HCT116 (cell line): ENCODE results near the gene PSRC1. TPM values are rescaled to one million over a fixed set of nuclear protein-coding genes. Genes with fewer than 3 reads are reported as not detected.

Experiments used
- ATAC-seq: fragments of 200-7000 bp; cut with Tn5 transposase; 2 replicates; pipeline ENCODE4 v1.9.1; 2020; ENCODE audit warnings: mild to moderate bottlenecking, moderate library complexity
- BruUV-seq: library from RNA; stranded (reverse); fragments of 400-500 nt; replicated peaks from 2 replicates; lab custom pipeline; 2021; lab: Mats Ljungman, UMichigan
- CTCF ChIA-PET: fragments of 300-600 bp; sonication (Branson Sonifier 250); formaldehyde crosslinking; loops from one replicate; lab custom pipeline; 2021; ENCODE audit warnings: antibody characterized with exemption; lab: Charles Lee
- POLR2A ChIA-PET: fragments of 300-600, 350-600 bp; sonication (Branson Sonifier 250); formaldehyde crosslinking; loops from one replicate; lab custom pipeline; 2021; ENCODE audit warnings: antibody characterized with exemption; lab: Charles Lee
- RAD21 ChIA-PET, 2 experiments: fragments of 300-600 bp; sonication (Branson Sonifier 250); formaldehyde crosslinking; loops; one replicate each; lab custom pipeline; 2023; ENCODE audit warnings: low total read pairs in 2 of 2; ENCODE audit not compliant: uncharacterized antibody in 2 of 2, unreplicated experiment in 2 of 2, low non-redundant PET in 1 of 2; lab: Charles Lee
- DNase-seq: peaks from one replicate; pipeline ENCODE4 v3.0.0-alpha.2; 2010; ENCODE audit warnings: low read depth, low spot score
- H2AFZ ChIP-seq: fragments of 200-600 bp; shearing (Covaris generic), sonication (generic); 2 replicates; pipeline ENCODE4 v1.6.1; 2017; ENCODE audit warnings: low read depth, mixed run types, mixed read lengths, antibody characterized with exemption, low read length; ENCODE audit not compliant: poor library complexity, severe bottlenecking
- H3K27ac ChIP-seq: 2 replicates; pipeline ENCODE4 v1.5.1; 2012; ENCODE audit warnings: low read depth, low read length
- H3K27me3 ChIP-seq: fragments of 200-600 bp; sonication (generic); 2 replicates; pipeline ENCODE4 v1.6.1; 2016; ENCODE audit warnings: mixed run types, low read length, mixed read lengths; ENCODE audit not compliant: insufficient read depth
- H3K36me3 ChIP-seq, 2 experiments: fragments of 200-500 bp in 1 of 2; fragments of 200-600 bp in 1 of 2; sonication (Bioruptor generic) in 1 of 2; sonication (generic) in 1 of 2; 2 replicates each; pipeline versions ENCODE4 v1.5.1 to v1.6.1; 2014 to 2016; ENCODE audit warnings: low read length in 2 of 2, inconsistent platforms in 1 of 2, mixed read lengths in 1 of 2, mixed run types in 1 of 2; ENCODE audit not compliant: insufficient read depth in 2 of 2, control insufficient read depth in 1 of 2
- H3K4me1 ChIP-seq, 2 experiments: fragments of 200-600 bp in 1 of 2; sonication (generic) in 1 of 2; 2 replicates each; pipeline versions ENCODE4 v1.5.1 to v1.6.1; 2012 to 2017; ENCODE audit warnings: low read length in 2 of 2, inconsistent platforms in 1 of 2, mild to moderate bottlenecking in 1 of 2, mixed read lengths in 1 of 2, mixed run types in 1 of 2, moderate library complexity in 1 of 2; ENCODE audit not compliant: insufficient read depth in 2 of 2, control insufficient read depth in 1 of 2
- H3K4me2 ChIP-seq: fragments of 200-600 bp; sonication (generic); 2 replicates; pipeline ENCODE4 v1.6.1; 2017; ENCODE audit warnings: mixed run types, low read length, mixed read lengths
- H3K4me3 ChIP-seq, 2 experiments: fragments of 200-600 bp in 1 of 2; sonication (generic) in 1 of 2; replicated peaks in 1 of 2; 2 replicates each; pipeline ENCODE4 v1.5.1; 2011 to 2016; ENCODE audit warnings: low read length in 2 of 2, control low read depth in 1 of 2, low read depth in 1 of 2, mild to moderate bottlenecking in 1 of 2, mixed read lengths in 1 of 2, mixed run types in 1 of 2
- H3K79me2 ChIP-seq: fragments of 200-600 bp; sonication (generic); 2 replicates; pipeline ENCODE4 v1.6.1; 2017; ENCODE audit warnings: mild to moderate bottlenecking, mixed run types, low read length, moderate library complexity, mixed read lengths; ENCODE audit not compliant: insufficient read depth
- H3K9ac ChIP-seq: fragments of 200-600 bp; sonication (generic); 2 replicates; pipeline ENCODE4 v1.6.1; 2016; ENCODE audit warnings: low read length, mixed read lengths
- H3K9me2 ChIP-seq: fragments of 200-600 bp; sonication (generic), shearing (Covaris generic); 2 replicates; pipeline ENCODE4 v1.6.1; 2017; ENCODE audit warnings: mixed run types, mild to moderate bottlenecking, moderate library complexity; ENCODE audit not compliant: insufficient read depth
- H3K9me3 ChIP-seq, 2 experiments: fragments of 200-500 bp in 1 of 2; fragments of 200-600 bp in 1 of 2; sonication (Bioruptor generic) in 1 of 2; sonication (generic) in 1 of 2; 2 replicates each; pipeline ENCODE4 v1.6.1; 2014 to 2017; ENCODE audit warnings: low read length in 2 of 2, mixed read lengths in 2 of 2, inconsistent platforms in 1 of 2, low read depth in 1 of 2, mild to moderate bottlenecking in 1 of 2, mixed run types in 1 of 2, moderate library complexity in 1 of 2; ENCODE audit not compliant: control insufficient read depth in 1 of 2, insufficient read depth in 1 of 2
- H4K20me1 ChIP-seq: fragments of 200-600 bp; sonication (generic), shearing (Covaris generic); 2 replicates; pipeline ENCODE4 v1.6.1; 2017; ENCODE audit warnings: mixed run types, mild to moderate bottlenecking, moderate library complexity; ENCODE audit not compliant: insufficient read depth
- CBX3 ChIP-seq: IDR thresholded peaks from 2 replicates; pipeline ENCODE4 v1.6.1; 2012; ENCODE audit warnings: low read depth
- CEBPB ChIP-seq: IDR thresholded peaks from 2 replicates; pipeline ENCODE4 v1.6.1; 2012; ENCODE audit warnings: low read depth
- EGR1 ChIP-seq: IDR thresholded peaks from 2 replicates; pipeline ENCODE4 v1.6.1; 2012; ENCODE audit warnings: low read depth
- ELF1 ChIP-seq: IDR thresholded peaks from 2 replicates; pipeline ENCODE4 v1.6.1; 2012; ENCODE audit warnings: low read depth, borderline replicate concordance
- FOSL1 ChIP-seq: IDR thresholded peaks from 2 replicates; pipeline ENCODE4 v1.6.1; 2012; ENCODE audit warnings: low read depth
- POLR2A ChIP-seq: IDR thresholded peaks from 2 replicates; pipeline ENCODE4 v1.7.0; 2011; ENCODE audit warnings: borderline replicate concordance; ENCODE audit not compliant: insufficient read depth, insufficient read length; ENCODE audit errors: extremely low read depth
- YY1 ChIP-seq: IDR thresholded peaks from 2 replicates; pipeline ENCODE4 v1.6.1; 2011; ENCODE audit warnings: low read length, low read depth, moderate library complexity, mild to moderate bottlenecking; ENCODE audit not compliant: insufficient replicate concordance; ENCODE audit errors: extremely low read depth
- ZNF274 ChIP-seq: fragments of 200-500 bp; sonication (Bioruptor generic); IDR thresholded peaks from 2 replicates; pipeline ENCODE4 v1.6.1; 2014; ENCODE audit warnings: mild to moderate bottlenecking, low read depth, low read length, inconsistent platforms
- intact Hi-C: fragments of 100-400 bp; cut with micrococcal nuclease; formaldehyde crosslinking; loops from 2 replicates; pipeline ENCODE4 v1.10.0; 2022
- total RNA-seq: library from RNA; stranded (reverse); gene quantifications from one replicate; pipeline ENCODE4 v1.2.1, GENCODE V29; 2021; ENCODE audit not compliant: unreplicated experiment
- TF ChIP-seq, protein P1 (sequence below): IDR thresholded peaks from 2 replicates; pipeline ENCODE4 v1.6.1; 2011; ENCODE audit warnings: mild to moderate bottlenecking, low read length, moderate library complexity; ENCODE audit not compliant: insufficient replicate concordance; ENCODE audit errors: extremely low read depth
- TF ChIP-seq, protein P2 (sequence below), 3 experiments: fragments of 200-600 bp in 1 of 3; sonication (generic) in 1 of 3; IDR thresholded peaks in 2 of 3; conservative IDR thresholded peaks in 1 of 3; 2 replicates each; pipeline ENCODE4 v1.5.1; 2012 to 2017; ENCODE audit warnings: low read depth in 2 of 3, low read length in 2 of 3, antibody characterized with exemption in 1 of 3, borderline replicate concordance in 1 of 3, control low read depth in 1 of 3, mild to moderate bottlenecking in 1 of 3, mixed read lengths in 1 of 3, mixed run types in 1 of 3, moderate library complexity in 1 of 3; ENCODE audit not compliant: insufficient read depth in 1 of 3

PSRC1 gene
- total RNA-seq, 1 experiment from 2014 or later, result 44.8 TPM

DNA sequence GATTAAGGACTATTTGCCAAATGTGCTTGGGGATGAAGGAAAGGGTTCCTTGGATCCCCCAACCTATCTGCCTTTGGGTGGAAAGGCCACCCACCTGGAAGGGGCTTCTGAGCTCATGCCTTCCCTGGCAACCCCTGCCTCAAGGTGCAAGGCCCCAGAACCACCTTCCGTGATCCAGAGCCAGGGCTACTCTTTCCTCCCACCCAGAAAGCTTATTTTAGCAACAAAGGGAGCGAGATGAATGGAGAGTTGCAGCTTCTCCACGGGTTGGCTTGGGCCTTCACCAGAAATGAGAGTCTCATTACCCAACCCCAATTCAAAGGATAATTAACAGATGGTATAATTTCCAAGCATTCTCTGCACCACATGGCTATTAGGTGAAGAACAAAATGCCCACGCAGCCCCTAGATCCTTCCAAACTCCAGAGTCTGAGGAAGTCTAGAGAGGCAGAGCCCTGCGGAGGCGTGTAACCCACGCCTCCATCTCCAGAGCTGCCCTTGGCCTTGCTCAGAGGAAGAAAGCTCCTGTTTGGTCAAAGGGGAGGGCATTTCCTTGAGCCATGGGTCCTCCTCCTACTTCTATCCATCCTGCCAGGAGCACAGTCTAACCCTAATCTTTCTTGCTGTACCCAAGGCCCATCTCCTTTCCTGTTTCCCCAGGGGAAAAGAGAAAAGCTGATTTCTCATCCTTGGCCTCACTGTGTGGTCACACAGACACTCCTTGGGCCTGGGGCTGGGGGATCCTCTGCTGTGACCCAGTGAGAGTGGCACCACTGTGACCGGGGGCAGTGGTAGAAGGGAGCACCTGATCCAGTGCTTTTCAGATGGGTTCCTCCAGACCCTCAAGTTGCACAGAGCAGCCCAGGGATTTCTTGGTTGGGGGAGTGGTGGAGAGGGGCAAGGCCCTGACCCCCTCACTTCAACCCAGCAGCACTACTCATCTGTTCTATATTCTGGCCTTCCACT is 35.3 kb downstream of the PSRC1 start:
- RAD21 ChIA-PET, result no interaction called here
- no peak for DNase-seq
- no peak overlapping the region for H3K4me3 ChIP-seq
- intact Hi-C loops, result no loop called here
- no peak overlapping the region for H3K4me2 ChIP-seq
- no peaks in the 10 kb centered on the region for H3K9me2 ChIP-seq
- POLR2A ChIA-PET, result interaction anchor here (1.1 kb wide), 1 partner anchor 9 kb away, joined by 3 read pairs; no protein-coding TSS in a partner anchor
- H4K20me1 ChIP-seq, result no peaks in the 10 kb centered on the region
- no peaks in the 10 kb centered on the region for H3K27me3 ChIP-seq
- H3K27ac ChIP-seq, result no peak overlapping the region
- H3K36me3 ChIP-seq, result no peaks in the 10 kb centered on the region
- no TSS peak for BruUV-seq
- H2AFZ ChIP-seq, result no peak overlapping the region
- peaks cover 5 to 14% of the 10 kb centered on the region in 2 experiments; a peak in 3 of 4 replicates for H3K4me1 ChIP-seq
- CTCF ChIA-PET, result interaction anchor here (1.0 kb wide), 1 partner anchor 8 kb away, joined by 3 read pairs; no protein-coding TSS in a partner anchor
- H3K9ac ChIP-seq, result no peak overlapping the region
- no peaks in the 10 kb centered on the region for H3K79me2 ChIP-seq
- ATAC-seq, result no peak
- TF ChIP-seq YY1 (no peak), FOSL1 (no peak), CBX3 (no peak), EGR1 (no peak), ELF1 (no peak), ZNF274 (no peak), CEBPB (no peak), POLR2A (no peak)
- TF ChIP-seq, protein P1, sequence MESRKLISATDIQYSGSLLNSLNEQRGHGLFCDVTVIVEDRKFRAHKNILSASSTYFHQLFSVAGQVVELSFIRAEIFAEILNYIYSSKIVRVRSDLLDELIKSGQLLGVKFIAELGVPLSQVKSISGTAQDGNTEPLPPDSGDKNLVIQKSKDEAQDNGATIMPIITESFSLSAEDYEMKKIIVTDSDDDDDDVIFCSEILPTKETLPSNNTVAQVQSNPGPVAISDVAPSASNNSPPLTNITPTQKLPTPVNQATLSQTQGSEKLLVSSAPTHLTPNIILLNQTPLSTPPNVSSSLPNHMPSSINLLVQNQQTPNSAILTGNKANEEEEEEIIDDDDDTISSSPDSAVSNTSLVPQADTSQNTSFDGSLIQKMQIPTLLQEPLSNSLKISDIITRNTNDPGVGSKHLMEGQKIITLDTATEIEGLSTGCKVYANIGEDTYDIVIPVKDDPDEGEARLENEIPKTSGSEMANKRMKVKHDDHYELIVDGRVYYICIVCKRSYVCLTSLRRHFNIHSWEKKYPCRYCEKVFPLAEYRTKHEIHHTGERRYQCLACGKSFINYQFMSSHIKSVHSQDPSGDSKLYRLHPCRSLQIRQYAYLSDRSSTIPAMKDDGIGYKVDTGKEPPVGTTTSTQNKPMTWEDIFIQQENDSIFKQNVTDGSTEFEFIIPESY, result no peak
- TF ChIP-seq, protein P2, sequence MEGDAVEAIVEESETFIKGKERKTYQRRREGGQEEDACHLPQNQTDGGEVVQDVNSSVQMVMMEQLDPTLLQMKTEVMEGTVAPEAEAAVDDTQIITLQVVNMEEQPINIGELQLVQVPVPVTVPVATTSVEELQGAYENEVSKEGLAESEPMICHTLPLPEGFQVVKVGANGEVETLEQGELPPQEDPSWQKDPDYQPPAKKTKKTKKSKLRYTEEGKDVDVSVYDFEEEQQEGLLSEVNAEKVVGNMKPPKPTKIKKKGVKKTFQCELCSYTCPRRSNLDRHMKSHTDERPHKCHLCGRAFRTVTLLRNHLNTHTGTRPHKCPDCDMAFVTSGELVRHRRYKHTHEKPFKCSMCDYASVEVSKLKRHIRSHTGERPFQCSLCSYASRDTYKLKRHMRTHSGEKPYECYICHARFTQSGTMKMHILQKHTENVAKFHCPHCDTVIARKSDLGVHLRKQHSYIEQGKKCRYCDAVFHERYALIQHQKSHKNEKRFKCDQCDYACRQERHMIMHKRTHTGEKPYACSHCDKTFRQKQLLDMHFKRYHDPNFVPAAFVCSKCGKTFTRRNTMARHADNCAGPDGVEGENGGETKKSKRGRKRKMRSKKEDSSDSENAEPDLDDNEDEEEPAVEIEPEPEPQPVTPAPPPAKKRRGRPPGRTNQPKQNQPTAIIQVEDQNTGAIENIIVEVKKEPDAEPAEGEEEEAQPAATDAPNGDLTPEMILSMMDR (IDR thresholded peaks at IDR 0.05 in 2 of 3, conservative IDR thresholded peaks at IDR 0.05 in 1 of 3; ENCODE audit: borderline replicate concordance in 1 of 3, insufficient read depth in 1 of 3, low read depth in 2 of 3, low read length in 2 of 3), result no peak
- H3K9me3 ChIP-seq, result no peaks in the 10 kb centered on the region
